ENCODE data around the gene MAP3K21. TPM values are rescaled to one million over a fixed set of nuclear protein-coding genes. Genes with fewer than 3 reads are reported as not detected.

Gene MAP3K21
- total and polyA plus RNA-seq, 4 donors: 0.33 to 1.8 (median 1.4) TPM

DNA sequence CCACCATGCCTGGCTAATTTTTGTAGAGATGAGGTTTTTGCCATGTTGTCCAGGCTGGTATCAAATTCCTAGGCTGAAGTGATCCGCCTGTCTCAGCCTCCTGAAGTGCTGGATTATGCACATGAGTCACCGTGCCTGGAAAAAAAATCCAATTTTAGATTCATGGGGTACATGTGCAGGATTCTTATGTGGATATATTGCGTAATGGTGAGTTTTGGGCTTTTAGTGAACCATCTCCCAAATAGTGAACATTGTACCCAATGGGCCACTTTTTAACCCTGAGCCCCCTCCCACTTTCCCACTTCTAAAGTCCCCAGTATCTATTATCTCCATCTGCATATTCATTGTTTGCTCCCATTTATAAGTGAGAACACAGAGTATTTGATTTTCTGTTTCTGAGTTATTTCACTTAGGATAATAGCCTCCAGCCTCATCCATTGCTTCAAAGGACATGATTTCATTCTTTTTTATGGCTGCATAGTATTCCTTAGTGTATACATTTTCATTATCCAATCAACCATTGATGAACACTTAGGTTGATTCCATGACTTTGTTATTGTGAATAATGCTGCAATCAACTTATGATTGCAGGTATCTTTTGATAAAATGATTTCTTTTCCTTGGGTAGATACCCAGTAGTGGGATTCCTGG is 104.4 kb downstream of the MAP3K21 start:
- no peak overlapping the region for H3K27ac ChIP-seq (ENCODE audit: low read depth in 1 of 2, low read length in 2 of 2)
- no peaks in the 10 kb centered on the region for H3K9me3 ChIP-seq (ENCODE audit: control insufficient read depth, low read length)
- intact Hi-C loops (cut with DNase I): no loop called here
- no peaks in the 10 kb centered on the region for H3K36me3 ChIP-seq (ENCODE audit: control insufficient read depth in 1 of 2, insufficient read depth in 2 of 2, low read length in 1 of 2)
- ATAC-seq (ENCODE audit: low FRiP score) (no peak), DNase-seq (no peak)
- 90 to 94% methylated on average over 3 of the region's 3 CpGs for WGBS, 2 donors
- no peaks in the 10 kb centered on the region for H3K4me1 ChIP-seq (ENCODE audit: control insufficient read depth in 1 of 2, insufficient read depth in 2 of 2, low read length in 2 of 2)
- H3K27me3 ChIP-seq (ENCODE audit: control insufficient read depth in 1 of 2, insufficient read depth in 2 of 2, low read length in 1 of 2): no peaks in the 10 kb centered on the region
- no peak overlapping the region for H3K4me3 ChIP-seq (ENCODE audit: low read length in 2 of 2)

DNA sequence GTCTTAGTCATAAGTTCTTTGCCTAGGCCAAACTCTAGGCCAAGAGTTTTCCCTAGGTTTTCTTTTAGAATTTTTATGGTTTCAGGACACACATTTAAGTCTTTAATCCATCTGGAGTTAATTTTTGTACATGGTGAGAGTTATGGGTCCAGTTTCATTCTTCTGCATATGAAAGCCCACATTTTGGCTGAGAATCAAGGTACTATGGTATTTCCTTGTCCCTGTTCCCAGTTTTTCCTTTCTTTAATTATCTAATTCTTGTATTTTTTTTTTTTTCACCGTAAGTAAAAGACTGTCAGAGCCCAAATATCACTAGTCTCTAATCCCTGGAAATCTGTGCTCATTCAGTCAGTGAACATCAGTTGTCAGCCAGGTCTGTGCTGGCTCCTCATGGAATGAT is 105.4 kb downstream of the MAP3K21 start:
- H3K27ac ChIP-seq (ENCODE audit: low read depth in 1 of 2, low read length in 2 of 2): no peak overlapping the region
- intact Hi-C loops (cut with DNase I): no loop called here
- H3K27me3 ChIP-seq (ENCODE audit: control insufficient read depth in 1 of 2, insufficient read depth in 2 of 2, low read length in 1 of 2): no peaks in the 10 kb centered on the region
- H3K4me1 ChIP-seq (ENCODE audit: control insufficient read depth in 1 of 2, insufficient read depth in 2 of 2, low read length in 2 of 2): no peaks in the 10 kb centered on the region
- no peak overlapping the region for H3K4me3 ChIP-seq (ENCODE audit: low read length in 2 of 2)
- WGBS, 2 donors: 0 to 5% methylated on average over 1 of the region's 1 CpG
- no peaks in the 10 kb centered on the region for H3K9me3 ChIP-seq (ENCODE audit: control insufficient read depth, low read length)
- DNase-seq (no peak), ATAC-seq (ENCODE audit: low FRiP score) (no peak)
- H3K36me3 ChIP-seq (ENCODE audit: control insufficient read depth in 1 of 2, insufficient read depth in 2 of 2, low read length in 1 of 2): no peaks in the 10 kb centered on the region

DNA sequence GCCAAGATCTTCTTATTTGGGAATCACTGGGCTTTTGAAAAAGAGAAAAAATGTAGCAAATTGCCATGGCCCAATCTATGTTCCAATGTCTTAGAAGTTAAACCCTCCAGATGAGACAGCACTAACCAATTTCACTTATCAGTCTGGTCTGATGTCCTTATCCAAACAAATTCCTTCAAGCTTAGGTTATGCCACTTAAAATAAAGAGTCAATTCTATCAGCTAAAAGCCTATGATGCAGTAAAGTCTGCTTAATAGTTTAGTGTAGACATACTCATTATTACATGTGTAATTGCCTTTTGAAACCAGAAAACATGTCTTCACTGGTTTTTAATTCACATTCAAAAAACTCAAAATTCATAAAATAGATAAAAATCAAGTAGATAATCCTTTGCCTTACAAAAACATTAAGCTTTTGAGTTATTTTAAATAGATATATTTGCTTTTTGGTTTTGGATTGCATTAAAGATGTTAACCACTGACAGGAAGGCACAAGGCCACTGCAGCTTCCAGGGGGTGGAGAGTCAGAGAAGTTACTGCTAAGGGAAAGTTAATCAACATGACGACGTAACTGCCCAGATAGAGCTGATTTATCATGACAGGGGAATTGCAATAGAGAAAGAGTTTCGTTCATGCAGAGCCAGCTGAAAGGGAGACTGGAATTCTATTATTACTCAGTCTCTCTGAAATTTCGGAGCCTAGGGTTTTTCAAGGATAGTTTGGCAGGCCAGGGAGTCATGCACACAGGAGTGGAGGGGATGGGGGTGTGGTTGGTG is 106.1 kb downstream of the MAP3K21 start:
- Histone ChIP-seq H3K4me1 (ENCODE audit: control insufficient read depth in 1 of 2, insufficient read depth in 2 of 2, low read length in 2 of 2) (no peaks in the 10 kb centered on the region), H3K36me3 (ENCODE audit: control insufficient read depth in 1 of 2, insufficient read depth in 2 of 2, low read length in 1 of 2) (no peaks in the 10 kb centered on the region), H3K27ac (ENCODE audit: low read depth in 1 of 2, low read length in 2 of 2) (no peak overlapping the region), H3K4me3 (ENCODE audit: low read length in 2 of 2) (no peak overlapping the region), H3K27me3 (ENCODE audit: control insufficient read depth in 1 of 2, insufficient read depth in 2 of 2, low read length in 1 of 2) (no peaks in the 10 kb centered on the region), H3K9me3 (ENCODE audit: control insufficient read depth, low read length) (no peaks in the 10 kb centered on the region)
- ATAC-seq (ENCODE audit: low FRiP score) (no peak), DNase-seq (no peak)
- 33 to 45% methylated on average over 4 of the region's 4 CpGs for WGBS, 2 donors
- intact Hi-C loops (cut with DNase I): no loop called here

Other genes starting within 250 kb of the MAP3K21 start
- gene PCNX2, start 32.0 kb upstream of the MAP3K21 start, total RNA-seq: 10 to 100 TPM; 14.7 to 27.2 TPM
- gene PCNX2, start 32.0 kb upstream of the MAP3K21 start, polyA plus RNA-seq: 10 to 100 TPM in 1 of 2 donors, under 1 TPM in 1; 0.38 to 25.5 TPM